GM12874 (cell line): ENCODE measurements around the gene EPSTI1.

Experiments used
- CTCF ChIP-seq: IDR thresholded peaks from 2 replicates; pipeline ENCODE4 v1.5.1; 2011; ENCODE audit warnings: low read depth, mild to moderate bottlenecking, control low read depth, low read length, moderate library complexity; ENCODE audit not compliant: insufficient read depth

The EPSTI1 gene

GRCh38 chr13:43014162-43014561 is 22.1 kb upstream of the EPSTI1 start:
- no peak for TF ChIP-seq CTCF

- TF ChIP-seq CTCF, result no peak
Observed at GRCh38 chr13:43009506-43009905, 17.5 kb upstream of the EPSTI1 start.

- TF ChIP-seq CTCF, result no peak
Observed at GRCh38 chr13:43008596-43008995, 16.6 kb upstream of the EPSTI1 start.

- TF ChIP-seq CTCF, result no peak
Observed at GRCh38 chr13:43006893-43007631, 15.0 kb upstream of the EPSTI1 start.

GRCh38 chr13:43005460-43006236 is 13.6 kb upstream of the EPSTI1 start:
- TF ChIP-seq CTCF, result no peak

- no peak for TF ChIP-seq CTCF
Observed at GRCh38 chr13:43003729-43004128, 11.7 kb upstream of the EPSTI1 start.

- no peak for TF ChIP-seq CTCF
Observed at GRCh38 chr13:43003010-43003409, 11.0 kb upstream of the EPSTI1 start.
